NCI-H187 (cell line): ENCODE measurements around the gene SIRPG.

Source experiments
- DNase-seq, 2 experiments: peaks; one replicate each; lab custom pipeline; 2025; lab: John Stamatoyannopoulos, UW

The SIRPG gene

GRCh38 chr20:1595333-1595732 is 62.2 kb downstream of the SIRPG start:
- DNase-seq: no peak

GRCh38 chr20:1588533-1589460 is 68.8 kb downstream of the SIRPG start:
- DNase-seq: no peak

- no peak for DNase-seq
These were observed 69.6 kb downstream of the SIRPG start for GRCh38 chr20:1587781-1588532.

- DNase-seq: no peak
These were observed 78.1 kb downstream of the SIRPG start for GRCh38 chr20:1579488-1579887.
